SK-N-SH treated with all-trans-retinoic acid at 6 μM for 48 hours (cell line): Measurements from ENCODE around the gene COL4A2.

ENCODE experiments used
- ATAC-seq: fragments of 200-7000 bp; cut with Tn5 transposase; 3 replicates; pipeline ENCODE4 v1.9.1; 2020; ENCODE audit warnings: mild to moderate bottlenecking, moderate library complexity
- ARNTL ChIP-seq: fragments of 450-650 bp; formaldehyde crosslinking; IDR thresholded peaks from 2 replicates; pipeline ENCODE4 v1.5.0; 2020; ENCODE audit warnings: low read depth, mild to moderate bottlenecking, moderate library complexity, borderline replicate concordance
- BACH2 ChIP-seq: fragments of 250-450 bp; sonication (Bioruptor Pico); IDR thresholded peaks from 2 replicates; pipeline ENCODE4 v1.9.0; 2021; ENCODE audit warnings: mild to moderate bottlenecking, borderline replicate concordance
- CREB5 ChIP-seq: fragments of 250-450 bp; sonication (Bioruptor Pico); IDR thresholded peaks from 2 replicates; pipeline ENCODE4 v1.5.1; 2020; ENCODE audit warnings: low read depth, mild to moderate bottlenecking, moderate library complexity
- CSDC2 ChIP-seq: fragments of 250-450 bp; sonication (Bioruptor Pico); IDR thresholded peaks from 2 replicates; pipeline ENCODE4 v1.5.0; 2020; ENCODE audit warnings: mild to moderate bottlenecking, moderate library complexity
- ESRRG ChIP-seq: fragments of 250-450 bp; sonication (Bioruptor Pico); IDR thresholded peaks from 2 replicates; pipeline ENCODE4 v1.6.1; 2021; ENCODE audit warnings: mild to moderate bottlenecking
- GLIS3 ChIP-seq: fragments of 250-450 bp; sonication (Bioruptor Pico); IDR thresholded peaks from 2 replicates; pipeline ENCODE4 v1.5.0; 2020; ENCODE audit warnings: mild to moderate bottlenecking, moderate library complexity
- ISL1 ChIP-seq: fragments of 250-450 bp; sonication (Bioruptor Pico); IDR thresholded peaks from 2 replicates; pipeline ENCODE4 v2.1.2; 2022; ENCODE audit warnings: mild to moderate bottlenecking, moderate library complexity
- OSR1 ChIP-seq: fragments of 250-450 bp; sonication (Bioruptor Pico); IDR thresholded peaks from 2 replicates; pipeline ENCODE4 v1.8.0; 2022; ENCODE audit warnings: moderate library complexity, mild to moderate bottlenecking, inconsistent platforms
- PPARA ChIP-seq: fragments of 250-450 bp; sonication (Bioruptor Pico); IDR thresholded peaks from 2 replicates; pipeline ENCODE4 v1.5.0; 2020; ENCODE audit warnings: mild to moderate bottlenecking, borderline replicate concordance
- SNAI2 ChIP-seq: fragments of 250-450 bp; sonication (Bioruptor Pico); IDR thresholded peaks from 2 replicates; pipeline ENCODE4 v1.5.0; 2020; ENCODE audit warnings: mild to moderate bottlenecking, moderate library complexity
- TCF4 ChIP-seq: fragments of 250-450 bp; sonication (Bioruptor Pico); IDR thresholded peaks from 2 replicates; pipeline ENCODE4 v1.8.0; 2021; ENCODE audit warnings: mild to moderate bottlenecking, moderate library complexity, borderline replicate concordance
- TOX ChIP-seq: fragments of 250-450 bp; sonication (Bioruptor Pico); IDR thresholded peaks from 2 replicates; pipeline ENCODE4 v1.8.0; 2021; ENCODE audit warnings: mild to moderate bottlenecking, moderate library complexity, borderline replicate concordance
- ZC3H10 ChIP-seq: fragments of 250-450 bp; sonication (Bioruptor Pico); IDR thresholded peaks from 2 replicates; pipeline ENCODE4 v1.5.1; 2021; ENCODE audit warnings: mild to moderate bottlenecking, moderate library complexity
- ZFP3 ChIP-seq: fragments of 250-450 bp; sonication (Bioruptor Pico); IDR thresholded peaks from 2 replicates; pipeline ENCODE4 v1.5.0; 2020; ENCODE audit warnings: mild to moderate bottlenecking, moderate library complexity
- ZFP30 ChIP-seq: fragments of 450-650 bp; formaldehyde crosslinking; IDR thresholded peaks from 2 replicates; pipeline ENCODE4 v1.5.0; 2022; ENCODE audit warnings: mild to moderate bottlenecking, moderate library complexity
- ZNF565 ChIP-seq: fragments of 450-650 bp; formaldehyde crosslinking; conservative IDR thresholded peaks from 2 replicates; pipeline ENCODE4 v1.5.0; 2020; ENCODE audit warnings: low read depth, mild to moderate bottlenecking, moderate library complexity
- ZNF70 ChIP-seq: fragments of 450-650 bp; formaldehyde crosslinking; IDR thresholded peaks from 2 replicates; pipeline ENCODE4 v1.5.0; 2020; ENCODE audit warnings: mild to moderate bottlenecking, moderate library complexity
- ZNF8 ChIP-seq: fragments of 450-650 bp; formaldehyde crosslinking; IDR thresholded peaks from 2 replicates; pipeline ENCODE4 v1.5.0; 2020; ENCODE audit warnings: mild to moderate bottlenecking, moderate library complexity
- TF ChIP-seq, protein P1 (sequence below): fragments of 250-450 bp; sonication (Bioruptor Pico); IDR thresholded peaks from 2 replicates; pipeline ENCODE4 v1.5.0; 2020; ENCODE audit warnings: mild to moderate bottlenecking, moderate library complexity
- TF ChIP-seq, protein P2 (sequence below): fragments of 250-450 bp; sonication (Bioruptor Pico); IDR thresholded peaks from 2 replicates; pipeline ENCODE4 v1.8.0; 2020; ENCODE audit warnings: mild to moderate bottlenecking, moderate library complexity, borderline replicate concordance
- TF ChIP-seq, protein P3 (sequence below): fragments of 250-450 bp; sonication (Bioruptor Pico); IDR thresholded peaks from 2 replicates; pipeline ENCODE4 v1.5.1; 2021; ENCODE audit warnings: mild to moderate bottlenecking, moderate library complexity
- TF ChIP-seq, protein P4 (sequence below): fragments of 250-450 bp; sonication (Bioruptor Pico); IDR thresholded peaks from 2 replicates; pipeline ENCODE4 v1.8.0; 2021; ENCODE audit warnings: low read depth, mild to moderate bottlenecking, moderate library complexity, borderline replicate concordance

COL4A2 gene

GRCh38 chr13:110415669-110416068 lies 108.6 kb downstream of the COL4A2 start:
- no peak for TF ChIP-seq ZFP30
- no peak for TF ChIP-seq ISL1
- no peak for TF ChIP-seq CREB5 (CRISPR knock-in tag)
- TF ChIP-seq ZNF70 (CRISPR knock-in tag) = no peak
- TF ChIP-seq ZNF565 (CRISPR knock-in tag) = no peak
- TF ChIP-seq, protein P1, sequence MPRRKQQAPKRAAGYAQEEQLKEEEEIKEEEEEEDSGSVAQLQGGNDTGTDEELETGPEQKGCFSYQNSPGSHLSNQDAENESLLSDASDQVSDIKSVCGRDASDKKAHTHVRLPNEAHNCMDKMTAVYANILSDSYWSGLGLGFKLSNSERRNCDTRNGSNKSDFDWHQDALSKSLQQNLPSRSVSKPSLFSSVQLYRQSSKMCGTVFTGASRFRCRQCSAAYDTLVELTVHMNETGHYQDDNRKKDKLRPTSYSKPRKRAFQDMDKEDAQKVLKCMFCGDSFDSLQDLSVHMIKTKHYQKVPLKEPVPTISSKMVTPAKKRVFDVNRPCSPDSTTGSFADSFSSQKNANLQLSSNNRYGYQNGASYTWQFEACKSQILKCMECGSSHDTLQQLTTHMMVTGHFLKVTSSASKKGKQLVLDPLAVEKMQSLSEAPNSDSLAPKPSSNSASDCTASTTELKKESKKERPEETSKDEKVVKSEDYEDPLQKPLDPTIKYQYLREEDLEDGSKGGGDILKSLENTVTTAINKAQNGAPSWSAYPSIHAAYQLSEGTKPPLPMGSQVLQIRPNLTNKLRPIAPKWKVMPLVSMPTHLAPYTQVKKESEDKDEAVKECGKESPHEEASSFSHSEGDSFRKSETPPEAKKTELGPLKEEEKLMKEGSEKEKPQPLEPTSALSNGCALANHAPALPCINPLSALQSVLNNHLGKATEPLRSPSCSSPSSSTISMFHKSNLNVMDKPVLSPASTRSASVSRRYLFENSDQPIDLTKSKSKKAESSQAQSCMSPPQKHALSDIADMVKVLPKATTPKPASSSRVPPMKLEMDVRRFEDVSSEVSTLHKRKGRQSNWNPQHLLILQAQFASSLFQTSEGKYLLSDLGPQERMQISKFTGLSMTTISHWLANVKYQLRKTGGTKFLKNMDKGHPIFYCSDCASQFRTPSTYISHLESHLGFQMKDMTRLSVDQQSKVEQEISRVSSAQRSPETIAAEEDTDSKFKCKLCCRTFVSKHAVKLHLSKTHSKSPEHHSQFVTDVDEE (CRISPR knock-in tag) = no peak
- TF ChIP-seq GLIS3 = no peak
- TF ChIP-seq, protein P2, sequence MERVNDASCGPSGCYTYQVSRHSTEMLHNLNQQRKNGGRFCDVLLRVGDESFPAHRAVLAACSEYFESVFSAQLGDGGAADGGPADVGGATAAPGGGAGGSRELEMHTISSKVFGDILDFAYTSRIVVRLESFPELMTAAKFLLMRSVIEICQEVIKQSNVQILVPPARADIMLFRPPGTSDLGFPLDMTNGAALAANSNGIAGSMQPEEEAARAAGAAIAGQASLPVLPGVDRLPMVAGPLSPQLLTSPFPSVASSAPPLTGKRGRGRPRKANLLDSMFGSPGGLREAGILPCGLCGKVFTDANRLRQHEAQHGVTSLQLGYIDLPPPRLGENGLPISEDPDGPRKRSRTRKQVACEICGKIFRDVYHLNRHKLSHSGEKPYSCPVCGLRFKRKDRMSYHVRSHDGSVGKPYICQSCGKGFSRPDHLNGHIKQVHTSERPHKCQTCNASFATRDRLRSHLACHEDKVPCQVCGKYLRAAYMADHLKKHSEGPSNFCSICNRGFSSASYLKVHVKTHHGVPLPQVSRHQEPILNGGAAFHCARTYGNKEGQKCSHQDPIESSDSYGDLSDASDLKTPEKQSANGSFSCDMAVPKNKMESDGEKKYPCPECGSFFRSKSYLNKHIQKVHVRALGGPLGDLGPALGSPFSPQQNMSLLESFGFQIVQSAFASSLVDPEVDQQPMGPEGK (CRISPR knock-in tag) = no peak
- TF ChIP-seq TCF4 (CRISPR knock-in tag) = no peak
- TF ChIP-seq TOX (CRISPR knock-in tag) = no peak
- TF ChIP-seq ZFP3 (CRISPR knock-in tag) = no peak
- no peak for TF ChIP-seq BACH2 (CRISPR knock-in tag)
- TF ChIP-seq PPARA (CRISPR knock-in tag) = no peak
- no peak for ATAC-seq

DNA sequence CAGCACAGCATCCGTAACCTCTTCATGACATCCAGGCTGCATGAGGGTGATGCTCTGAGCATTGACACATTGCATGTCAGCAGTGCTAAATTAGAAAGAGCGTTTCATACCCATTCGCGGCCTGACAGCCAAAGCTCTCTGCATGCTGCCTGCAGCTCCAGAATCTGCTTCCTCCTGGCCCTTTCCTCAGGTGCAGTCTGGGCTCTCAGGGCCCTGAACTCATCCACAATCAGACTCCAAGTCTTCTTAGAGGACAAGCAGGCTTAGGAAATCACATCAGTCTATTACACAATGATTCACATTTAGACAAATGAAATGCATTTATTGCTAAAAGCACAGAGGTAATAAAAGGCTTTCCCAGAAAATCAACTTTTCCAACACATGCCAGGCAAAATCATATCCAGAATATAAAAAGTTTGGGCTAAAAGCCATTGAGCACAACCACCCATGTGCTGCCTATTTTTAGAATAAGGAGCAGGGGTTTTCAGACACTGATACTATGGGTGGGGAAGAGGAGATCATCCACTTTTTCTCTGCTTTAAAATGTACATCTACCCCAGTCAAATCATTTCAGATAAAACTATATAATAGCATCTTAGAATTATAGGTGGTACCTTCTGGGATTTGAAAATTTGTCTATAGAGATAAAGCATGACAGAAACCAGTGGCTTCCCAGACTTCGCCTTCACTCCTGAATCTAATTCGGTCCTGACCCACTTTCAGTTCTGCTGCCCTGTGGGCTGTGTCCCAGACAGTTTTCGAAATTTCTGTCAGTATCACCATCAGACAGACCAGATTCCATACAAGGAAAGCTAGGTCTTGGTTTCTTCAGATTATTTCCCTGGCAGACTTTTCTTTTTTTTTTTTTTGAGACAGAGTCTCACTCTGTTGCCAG lies 109.3 kb downstream of the COL4A2 start:
- TF ChIP-seq BACH2 (CRISPR knock-in tag) (no peak), ZNF8 (no peak), ESRRG (CRISPR knock-in tag) (no peak), GLIS3 (no peak), SNAI2 (CRISPR knock-in tag) (no peak)
- TF ChIP-seq, protein P3, sequence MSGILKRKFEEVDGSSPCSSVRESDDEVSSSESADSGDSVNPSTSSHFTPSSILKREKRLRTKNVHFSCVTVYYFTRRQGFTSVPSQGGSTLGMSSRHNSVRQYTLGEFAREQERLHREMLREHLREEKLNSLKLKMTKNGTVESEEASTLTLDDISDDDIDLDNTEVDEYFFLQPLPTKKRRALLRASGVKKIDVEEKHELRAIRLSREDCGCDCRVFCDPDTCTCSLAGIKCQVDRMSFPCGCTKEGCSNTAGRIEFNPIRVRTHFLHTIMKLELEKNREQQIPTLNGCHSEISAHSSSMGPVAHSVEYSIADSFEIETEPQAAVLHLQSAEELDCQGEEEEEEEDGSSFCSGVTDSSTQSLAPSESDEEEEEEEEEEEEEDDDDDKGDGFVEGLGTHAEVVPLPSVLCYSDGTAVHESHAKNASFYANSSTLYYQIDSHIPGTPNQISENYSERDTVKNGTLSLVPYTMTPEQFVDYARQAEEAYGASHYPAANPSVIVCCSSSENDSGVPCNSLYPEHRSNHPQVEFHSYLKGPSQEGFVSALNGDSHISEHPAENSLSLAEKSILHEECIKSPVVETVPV (CRISPR knock-in tag) = no peak
- ATAC-seq = no peak; the same call in 2 of the 3 replicates

- no peak for ATAC-seq
- TF ChIP-seq GLIS3 (no peak), ZC3H10 (CRISPR knock-in tag) (no peak), ARNTL (CRISPR knock-in tag) (no peak), ZNF565 (CRISPR knock-in tag) (no peak), ESRRG (CRISPR knock-in tag) (no peak), PPARA (CRISPR knock-in tag) (no peak), ISL1 (no peak), BACH2 (CRISPR knock-in tag) (no peak), ZNF8 (no peak), CSDC2 (CRISPR knock-in tag) (no peak), ZNF70 (CRISPR knock-in tag) (no peak), ZFP30 (no peak), SNAI2 (CRISPR knock-in tag) (no peak), CREB5 (CRISPR knock-in tag) (no peak), OSR1 (CRISPR knock-in tag) (no peak), ZFP3 (CRISPR knock-in tag) (no peak), TOX (CRISPR knock-in tag) (no peak), TCF4 (CRISPR knock-in tag) (no peak)
- TF ChIP-seq, protein P3 (CRISPR knock-in tag) = no peak
- TF ChIP-seq, protein P4, sequence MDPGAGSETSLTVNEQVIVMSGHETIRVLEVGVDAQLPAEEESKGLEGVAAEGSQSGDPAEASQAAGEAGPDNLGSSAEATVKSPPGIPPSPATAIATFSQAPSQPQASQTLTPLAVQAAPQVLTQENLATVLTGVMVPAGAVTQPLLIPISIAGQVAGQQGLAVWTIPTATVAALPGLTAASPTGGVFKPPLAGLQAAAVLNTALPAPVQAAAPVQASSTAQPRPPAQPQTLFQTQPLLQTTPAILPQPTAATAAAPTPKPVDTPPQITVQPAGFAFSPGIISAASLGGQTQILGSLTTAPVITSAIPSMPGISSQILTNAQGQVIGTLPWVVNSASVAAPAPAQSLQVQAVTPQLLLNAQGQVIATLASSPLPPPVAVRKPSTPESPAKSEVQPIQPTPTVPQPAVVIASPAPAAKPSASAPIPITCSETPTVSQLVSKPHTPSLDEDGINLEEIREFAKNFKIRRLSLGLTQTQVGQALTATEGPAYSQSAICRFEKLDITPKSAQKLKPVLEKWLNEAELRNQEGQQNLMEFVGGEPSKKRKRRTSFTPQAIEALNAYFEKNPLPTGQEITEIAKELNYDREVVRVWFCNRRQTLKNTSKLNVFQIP (CRISPR knock-in tag) = no peak
Measured at GRCh38 chr13:110418944-110419343, 111.9 kb downstream of the COL4A2 start.
